GM18909 (cell line): ENCODE measurements around the gene SLC29A2.
"Not testable (repeated sequence)": the region's sequence is repeated elsewhere in the genome, so short reads cannot be mapped to it uniquely, and the experiment has no call there.

ENCODE experiments used
- ATAC-seq: cut with Tn5 transposase; IDR thresholded peaks from one replicate; pipeline ENCODE4 v1.9.1; 2021; ENCODE audit warnings: mild to moderate bottlenecking; ENCODE audit not compliant: unreplicated experiment, poor library complexity

Gene SLC29A2

GRCh38 chr11:66386171-66387069, 14.9 kb upstream of the SLC29A2 start:
- no peak for ATAC-seq

GRCh38 chr11:66384316-66384715, 12.8 kb upstream of the SLC29A2 start:
- ATAC-seq, result not testable (repeated sequence)

GRCh38 chr11:66380264-66380663, 8.7 kb upstream of the SLC29A2 start:
- ATAC-seq, result not testable (repeated sequence)

GRCh38 chr11:66373690-66374287, 2.2 kb upstream of the SLC29A2 start:
- not testable (repeated sequence) for ATAC-seq

DNA sequence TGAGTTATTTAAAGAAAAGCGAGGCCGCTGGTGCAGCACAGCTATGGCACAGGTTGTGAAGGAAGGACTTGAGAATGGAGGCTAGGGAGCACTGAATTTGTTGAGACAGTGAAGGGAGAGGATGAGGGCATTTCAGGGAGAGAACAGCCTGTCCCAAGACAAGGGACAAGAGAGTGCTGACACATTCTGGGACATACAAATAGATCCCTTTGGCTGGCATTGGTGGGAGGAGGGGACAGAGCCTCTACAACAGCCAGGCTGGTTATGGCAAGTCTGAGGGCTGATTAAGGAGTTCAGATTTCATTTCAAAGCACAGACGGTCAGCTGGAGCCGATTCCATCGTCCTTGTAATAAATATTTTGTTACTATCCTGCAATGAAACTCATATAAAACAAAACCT, 1.7 kb upstream of the SLC29A2 start:
- ATAC-seq, result no peak

GRCh38 chr11:66369073-66369894, 2.3 kb downstream of the SLC29A2 start:
- no peak for ATAC-seq

- no peak for ATAC-seq
Observed at GRCh38 chr11:66368484-66368883, 3.1 kb downstream of the SLC29A2 start.

- no peak for ATAC-seq
Observed at GRCh38 chr11:66367561-66368312, 3.8 kb downstream of the SLC29A2 start.

GRCh38 chr11:66366844-66367477, 4.6 kb downstream of the SLC29A2 start:
- ATAC-seq, result no peak

DNA sequence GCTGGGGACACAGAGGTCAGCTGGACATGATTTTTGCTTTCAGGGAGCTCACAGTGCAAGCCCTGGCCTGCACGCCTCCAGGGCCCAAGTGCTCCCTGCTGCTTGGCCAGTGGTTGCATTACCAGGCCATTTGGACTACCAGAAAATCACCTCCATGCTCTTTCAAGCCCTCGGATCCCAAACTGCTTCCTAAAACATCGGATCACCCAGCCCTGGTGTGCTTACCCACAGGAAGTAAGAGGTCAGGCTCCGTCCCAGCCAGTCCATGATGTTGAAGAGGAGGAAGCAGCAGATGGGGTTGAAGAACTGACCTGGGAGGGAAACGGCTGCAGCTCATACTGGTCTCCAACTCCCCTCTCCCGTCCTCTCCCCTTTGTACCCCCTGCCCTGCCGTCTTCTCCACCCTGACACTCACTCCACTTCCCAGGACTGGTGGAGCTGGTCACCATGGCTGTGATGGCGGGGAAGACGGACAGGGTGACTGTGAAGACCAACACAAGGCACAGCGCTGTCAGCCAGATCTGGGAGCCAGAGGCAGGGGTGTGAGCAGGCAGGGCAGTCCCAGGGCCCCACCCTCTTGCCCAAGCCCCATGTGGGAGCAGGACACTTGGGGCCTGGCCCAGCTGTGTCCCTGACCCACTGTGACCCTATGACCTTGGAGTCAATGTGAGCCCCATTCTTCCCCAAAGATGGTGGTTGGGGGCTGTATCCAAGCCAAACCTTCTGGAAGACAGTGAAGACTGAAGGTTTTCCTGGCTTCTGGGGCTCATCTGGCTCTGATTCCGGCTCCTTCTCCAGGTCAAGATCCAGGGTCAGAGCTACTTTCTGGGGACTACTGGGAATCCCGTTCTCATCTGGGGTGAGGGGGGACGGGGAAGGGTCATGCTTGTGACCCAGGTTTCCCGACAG, 5.6 kb downstream of the SLC29A2 start:
- no peak for ATAC-seq

- no peak for ATAC-seq
Observed at GRCh38 chr11:66365166-66365565, 6.4 kb downstream of the SLC29A2 start.

DNA sequence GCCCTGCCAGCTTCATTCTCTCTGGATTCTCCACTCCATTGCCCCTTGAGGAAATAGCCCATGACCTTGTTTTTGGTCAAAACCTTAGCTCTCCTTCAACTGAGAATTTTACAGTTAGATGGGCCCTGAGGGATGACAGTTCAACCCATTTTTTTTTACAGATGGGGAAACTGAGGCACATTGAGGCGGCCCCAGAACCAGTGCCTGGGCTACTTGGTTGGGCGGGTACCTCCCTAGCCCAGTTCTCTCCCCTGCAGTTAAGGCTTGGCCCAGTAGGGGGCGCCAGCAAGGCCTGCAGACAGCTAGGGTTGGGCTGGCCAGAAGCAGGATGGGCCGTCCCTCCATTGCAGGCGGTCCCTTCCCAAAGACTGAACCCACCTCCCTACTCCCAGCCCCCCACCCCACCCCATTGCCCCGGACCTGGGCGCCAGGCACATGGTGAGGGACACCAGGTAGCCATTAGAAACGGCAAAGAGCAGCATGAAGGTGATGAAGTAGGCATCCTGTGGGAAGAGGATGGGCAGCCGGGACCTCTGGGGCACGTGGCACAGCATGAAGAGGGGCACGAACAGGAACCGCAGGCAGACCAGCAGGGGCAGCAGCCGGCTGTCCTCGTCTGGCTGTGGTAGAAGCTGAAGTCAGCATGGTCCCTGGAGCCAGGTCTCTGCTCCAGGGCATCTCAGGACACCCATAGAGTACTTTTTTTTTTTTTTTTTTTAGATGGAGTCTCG, 7.6 kb downstream of the SLC29A2 start:
- ATAC-seq, result no peak

GRCh38 chr11:66363187-66363601, 8.4 kb downstream of the SLC29A2 start:
- ATAC-seq, result no peak

DNA sequence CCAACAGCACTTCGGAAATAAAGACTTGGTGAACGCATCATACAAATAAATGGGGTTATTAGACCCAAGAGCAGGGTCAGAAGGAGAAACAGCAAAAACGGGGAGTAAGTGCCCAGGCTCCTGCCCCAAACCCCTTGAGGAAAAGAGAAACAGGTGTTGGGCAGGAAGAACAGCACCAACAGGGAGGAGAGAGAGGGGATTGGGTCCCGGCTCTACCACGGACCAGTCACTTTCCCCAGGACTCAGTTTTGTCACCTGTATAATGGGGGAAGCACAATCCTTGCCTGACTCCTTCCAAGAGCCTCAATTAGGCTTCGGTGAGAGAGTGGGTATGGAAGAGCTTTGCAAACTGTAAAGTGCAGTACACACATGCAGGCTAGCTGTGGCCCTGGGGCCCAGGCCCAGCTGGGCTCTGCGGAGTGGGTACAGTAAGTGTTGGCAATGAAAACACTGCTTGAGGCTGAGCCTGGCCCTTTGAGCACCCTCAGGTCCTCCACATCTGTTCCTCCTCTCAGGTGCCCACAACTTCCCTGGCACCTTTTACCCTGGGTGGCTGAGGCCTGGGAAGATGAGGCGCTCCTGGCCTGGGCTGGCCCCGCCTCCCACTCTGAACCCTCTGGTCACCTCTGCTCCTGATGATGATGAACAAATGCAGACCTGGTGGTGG, 8.9 kb downstream of the SLC29A2 start:
- no peak for ATAC-seq

GRCh38 chr11:66361502-66361941, 10.0 kb downstream of the SLC29A2 start:
- no peak for ATAC-seq

GRCh38 chr11:66360406-66361073, 11.0 kb downstream of the SLC29A2 start:
- ATAC-seq, result no peak

- ATAC-seq, result no peak
Observed at GRCh38 chr11:66359662-66360087, 11.9 kb downstream of the SLC29A2 start.
